Measurements from ENCODE around the gene KLK2. TPM values are rescaled to one million over a fixed set of nuclear protein-coding genes. Genes with fewer than 3 reads are reported as not detected.

Gene KLK2
- total RNA-seq, 1 donor: not detected

DNA sequence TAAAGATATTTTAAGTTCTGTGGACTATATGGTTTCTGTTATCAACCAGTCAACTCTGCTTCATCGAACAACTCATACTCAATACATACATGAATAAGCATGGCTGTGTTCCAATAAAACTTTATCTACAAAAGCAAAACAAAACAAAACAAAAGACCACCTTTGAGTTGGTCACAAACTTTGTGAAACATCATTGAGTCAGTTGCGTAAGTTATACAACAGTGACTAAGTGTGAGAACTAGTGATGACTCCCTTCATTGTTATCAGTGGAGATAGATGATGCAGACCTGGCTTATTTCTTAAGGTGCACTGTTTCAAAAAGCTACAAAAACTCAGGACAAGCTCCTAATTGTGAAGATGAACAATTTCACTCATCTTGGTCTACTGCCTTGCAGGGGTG, 52.5 kb downstream of the KLK2 start:
- TF ChIP-seq, protein P1, sequence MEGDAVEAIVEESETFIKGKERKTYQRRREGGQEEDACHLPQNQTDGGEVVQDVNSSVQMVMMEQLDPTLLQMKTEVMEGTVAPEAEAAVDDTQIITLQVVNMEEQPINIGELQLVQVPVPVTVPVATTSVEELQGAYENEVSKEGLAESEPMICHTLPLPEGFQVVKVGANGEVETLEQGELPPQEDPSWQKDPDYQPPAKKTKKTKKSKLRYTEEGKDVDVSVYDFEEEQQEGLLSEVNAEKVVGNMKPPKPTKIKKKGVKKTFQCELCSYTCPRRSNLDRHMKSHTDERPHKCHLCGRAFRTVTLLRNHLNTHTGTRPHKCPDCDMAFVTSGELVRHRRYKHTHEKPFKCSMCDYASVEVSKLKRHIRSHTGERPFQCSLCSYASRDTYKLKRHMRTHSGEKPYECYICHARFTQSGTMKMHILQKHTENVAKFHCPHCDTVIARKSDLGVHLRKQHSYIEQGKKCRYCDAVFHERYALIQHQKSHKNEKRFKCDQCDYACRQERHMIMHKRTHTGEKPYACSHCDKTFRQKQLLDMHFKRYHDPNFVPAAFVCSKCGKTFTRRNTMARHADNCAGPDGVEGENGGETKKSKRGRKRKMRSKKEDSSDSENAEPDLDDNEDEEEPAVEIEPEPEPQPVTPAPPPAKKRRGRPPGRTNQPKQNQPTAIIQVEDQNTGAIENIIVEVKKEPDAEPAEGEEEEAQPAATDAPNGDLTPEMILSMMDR (IDR thresholded peaks at IDR 0.05; ENCODE audit: extremely low read depth, low read depth, low read length): no peak

DNA sequence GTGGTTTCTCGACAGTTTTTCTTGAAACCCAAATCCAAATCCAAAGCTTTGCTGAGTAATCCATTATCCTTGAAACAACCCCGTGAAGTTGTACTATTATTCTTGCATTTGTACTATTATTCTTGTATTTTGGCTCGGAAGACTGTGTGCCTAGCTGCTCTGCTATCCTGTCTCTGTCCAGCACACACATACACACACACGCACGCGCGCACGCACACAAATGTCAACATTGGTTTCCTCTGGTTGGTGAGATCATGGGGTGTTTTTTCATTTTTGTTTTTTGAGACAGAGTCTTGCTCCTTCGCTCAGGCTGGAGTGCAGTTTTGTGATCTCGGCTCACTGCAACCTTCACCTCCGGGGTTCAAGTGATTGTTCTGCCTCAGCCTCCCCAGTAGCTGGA, 52.9 kb downstream of the KLK2 start:
- Histone ChIP-seq H3K9me3 (ENCODE audit: low read depth, low read length) (no peaks in the 10 kb centered on the region), H4K20me1 (ENCODE audit: insufficient read depth, low read length) (no peaks in the 10 kb centered on the region), H3K27ac (ENCODE audit: low read depth, low read length) (no peak overlapping the region)

More for the DNA sequence above, 52.5 kb downstream of the KLK2 start:
- no peak overlapping the region for H3K27ac ChIP-seq (ENCODE audit: low read depth, low read length)
- no peaks in the 10 kb centered on the region for H3K9me3 ChIP-seq (ENCODE audit: low read depth, low read length)
- H3K36me3 ChIP-seq (ENCODE audit: insufficient read depth, low read length): no peaks in the 10 kb centered on the region
- H3K27me3 ChIP-seq (ENCODE audit: insufficient read depth, low read length): no peaks in the 10 kb centered on the region
- H4K20me1 ChIP-seq (ENCODE audit: insufficient read depth, low read length): no peaks in the 10 kb centered on the region
- DNase-seq (ENCODE audit: insufficient read length, low spot score, missing footprints): no peak
- H2AFZ ChIP-seq (ENCODE audit: low read length): no peak overlapping the region
- H3K79me2 ChIP-seq (ENCODE audit: insufficient read depth, low read length): no peaks in the 10 kb centered on the region
- no peak overlapping the region for H3K4me2 ChIP-seq (ENCODE audit: insufficient read depth, low read length)
- H3K4me3 ChIP-seq (ENCODE audit: insufficient read depth, low read length): no peak overlapping the region
- H3K4me1 ChIP-seq (ENCODE audit: insufficient read depth, low read length): no peaks in the 10 kb centered on the region

DNA sequence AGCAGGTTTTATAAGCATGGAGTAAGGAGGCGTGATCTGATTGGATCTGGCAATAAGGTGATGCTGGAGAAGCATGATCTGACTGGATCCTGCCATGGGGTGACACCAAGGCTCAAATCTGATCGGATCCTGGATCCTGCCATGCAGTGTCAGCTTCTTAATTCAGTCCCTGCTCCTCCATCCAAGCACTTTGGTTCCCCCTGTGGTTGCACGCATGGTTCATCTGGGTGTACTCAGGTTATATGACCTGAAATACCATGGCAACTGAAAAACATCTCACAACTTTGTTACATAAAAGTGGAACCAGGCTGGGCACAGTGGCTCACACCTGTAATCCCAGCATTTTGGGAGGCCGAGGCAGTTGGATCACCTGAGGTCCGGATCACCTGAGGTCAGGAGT, 55.6 kb downstream of the KLK2 start:
- H3K4me1 ChIP-seq (ENCODE audit: insufficient read depth, low read length): no peaks in the 10 kb centered on the region
- TF ChIP-seq, protein P1 (IDR thresholded peaks at IDR 0.05; ENCODE audit: extremely low read depth, low read depth, low read length): no peak
- no peak overlapping the region for H3K4me3 ChIP-seq (ENCODE audit: insufficient read depth, low read length)
- no peaks in the 10 kb centered on the region for H3K36me3 ChIP-seq (ENCODE audit: insufficient read depth, low read length)
- no peaks in the 10 kb centered on the region for H4K20me1 ChIP-seq (ENCODE audit: insufficient read depth, low read length)
- H2AFZ ChIP-seq (ENCODE audit: low read length): no peak overlapping the region
- no peak for DNase-seq (ENCODE audit: insufficient read length, low spot score, missing footprints)
- no peaks in the 10 kb centered on the region for H3K9me3 ChIP-seq (ENCODE audit: low read depth, low read length)
- H3K27ac ChIP-seq (ENCODE audit: low read depth, low read length): no peak overlapping the region
- H3K27me3 ChIP-seq (ENCODE audit: insufficient read depth, low read length): no peaks in the 10 kb centered on the region
- H3K4me2 ChIP-seq (ENCODE audit: insufficient read depth, low read length): no peak overlapping the region
- H3K79me2 ChIP-seq (ENCODE audit: insufficient read depth, low read length): no peaks in the 10 kb centered on the region

More for the DNA sequence above, 52.9 kb downstream of the KLK2 start:
- Histone ChIP-seq H3K4me1 (ENCODE audit: insufficient read depth, low read length) (no peaks in the 10 kb centered on the region), H3K79me2 (ENCODE audit: insufficient read depth, low read length) (no peaks in the 10 kb centered on the region), H3K27me3 (ENCODE audit: insufficient read depth, low read length) (no peaks in the 10 kb centered on the region), H3K4me3 (ENCODE audit: insufficient read depth, low read length) (no peak overlapping the region), H3K4me2 (ENCODE audit: insufficient read depth, low read length) (no peak overlapping the region), H2AFZ (ENCODE audit: low read length) (no peak overlapping the region), H3K36me3 (ENCODE audit: insufficient read depth, low read length) (no peaks in the 10 kb centered on the region)
- TF ChIP-seq, protein P1 (IDR thresholded peaks at IDR 0.05; ENCODE audit: extremely low read depth, low read depth, low read length): no peak
- no peak for DNase-seq (ENCODE audit: insufficient read length, low spot score, missing footprints)

Other genes starting within 250 kb of the KLK2 start
- gene SYT3, start 233.6 kb upstream of the KLK2 start, total RNA-seq: 0.36 TPM in 1 of 2 replicates, not detected in the other
- gene C19orf81, start 224.0 kb upstream of the KLK2 start, total RNA-seq: not detected in 2 replicates
- gene SHANK1, start 153.6 kb upstream of the KLK2 start, total RNA-seq: 0.88 and 1.1 TPM in 2 replicates
- 19.7 and 23.5 TPM in 2 replicates for gene CLEC11A, start 150.1 kb upstream of the KLK2 start, total RNA-seq
- not detected in 2 replicates for gene GPR32, start 103.0 kb upstream of the KLK2 start, total RNA-seq
- not detected in 2 replicates for gene ACP4, start 83.0 kb upstream of the KLK2 start, total RNA-seq
- not detected in 2 replicates for gene KLK1, start 49.7 kb upstream of the KLK2 start, total RNA-seq
- not detected in 2 replicates for gene KLK15, start 39.9 kb upstream of the KLK2 start, total RNA-seq
- not detected in 2 replicates for gene KLK3, start 18.5 kb upstream of the KLK2 start, total RNA-seq
- 0.29 TPM in 1 of 2 replicates, not detected in the other for gene KLK4, start 38.0 kb downstream of the KLK2 start, total RNA-seq
- gene KLK5, start 79.6 kb downstream of the KLK2 start, total RNA-seq: not detected in 2 replicates
- gene KLK6, start 96.2 kb downstream of the KLK2 start, total RNA-seq: not detected in 2 replicates
- gene KLK7, start 110.5 kb downstream of the KLK2 start, total RNA-seq: not detected in 2 replicates
- not detected in 2 replicates for gene KLK8, start 128.2 kb downstream of the KLK2 start, total RNA-seq
- not detected in 2 replicates for gene KLK10, start 146.3 kb downstream of the KLK2 start, total RNA-seq
- not detected in 2 replicates for gene KLK11, start 153.2 kb downstream of the KLK2 start, total RNA-seq
- not detected in 2 replicates for gene KLK12, start 161.6 kb downstream of the KLK2 start, total RNA-seq
- gene KLK13, start 191.7 kb downstream of the KLK2 start, total RNA-seq: not detected in 2 replicates
- gene KLK14, start 209.4 kb downstream of the KLK2 start, total RNA-seq: not detected in 2 replicates
- gene CTU1, start 235.0 kb downstream of the KLK2 start, total RNA-seq: 4.1 and 4.3 TPM in 2 replicates